Stimulated activated CD4-positive, alpha-beta T cell treated with anti-CD3 and anti-CD28 coated beads, Interleukin-2, amount 100 ng/mL, for 48 hours (primary cell): Measurements from ENCODE around the gene EGFR.

Experiments used
- DNase-seq, 2 donors: peaks; one replicate each; pipeline ENCODE4 v3.0.0-alpha.2; 2020

EGFR gene

GRCh38 chr7:55198634-55199392 is 180.0 kb downstream of the EGFR start:
- DNase-seq, result no peak

GRCh38 chr7:55199418-55199817 is 180.6 kb downstream of the EGFR start:
- no peak for DNase-seq

- no peak for DNase-seq
These were observed 181.6 kb downstream of the EGFR start for GRCh38 chr7:55200441-55200840.

- no peak for DNase-seq
These were observed 183.5 kb downstream of the EGFR start for GRCh38 chr7:55202150-55202913.

- DNase-seq, result no peak
These were observed 184.5 kb downstream of the EGFR start for GRCh38 chr7:55203300-55203699.

DNA sequence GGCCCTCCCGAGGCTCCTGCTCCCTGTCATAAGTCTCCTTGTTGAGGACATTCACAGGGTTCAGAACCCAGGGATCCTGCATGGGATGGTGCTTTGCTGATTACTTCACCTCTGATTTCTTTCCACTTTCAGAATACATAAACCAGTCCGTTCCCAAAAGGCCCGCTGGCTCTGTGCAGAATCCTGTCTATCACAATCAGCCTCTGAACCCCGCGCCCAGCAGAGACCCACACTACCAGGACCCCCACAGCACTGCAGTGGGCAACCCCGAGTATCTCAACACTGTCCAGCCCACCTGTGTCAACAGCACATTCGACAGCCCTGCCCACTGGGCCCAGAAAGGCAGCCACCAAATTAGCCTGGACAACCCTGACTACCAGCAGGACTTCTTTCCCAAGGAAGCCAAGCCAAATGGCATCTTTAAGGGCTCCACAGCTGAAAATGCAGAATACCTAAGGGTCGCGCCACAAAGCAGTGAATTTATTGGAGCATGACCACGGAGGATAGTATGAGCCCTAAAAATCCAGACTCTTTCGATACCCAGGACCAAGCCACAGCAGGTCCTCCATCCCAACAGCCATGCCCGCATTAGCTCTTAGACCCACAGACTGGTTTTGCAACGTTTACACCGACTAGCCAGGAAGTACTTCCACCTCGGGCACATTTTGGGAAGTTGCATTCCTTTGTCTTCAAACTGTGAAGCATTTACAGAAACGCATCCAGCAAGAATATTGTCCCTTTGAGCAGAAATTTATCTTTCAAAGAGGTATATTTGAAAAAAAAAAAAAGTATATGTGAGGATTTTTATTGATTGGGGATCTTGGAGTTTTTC is 186.5 kb downstream of the EGFR start:
- DNase-seq, result no peak

DNA sequence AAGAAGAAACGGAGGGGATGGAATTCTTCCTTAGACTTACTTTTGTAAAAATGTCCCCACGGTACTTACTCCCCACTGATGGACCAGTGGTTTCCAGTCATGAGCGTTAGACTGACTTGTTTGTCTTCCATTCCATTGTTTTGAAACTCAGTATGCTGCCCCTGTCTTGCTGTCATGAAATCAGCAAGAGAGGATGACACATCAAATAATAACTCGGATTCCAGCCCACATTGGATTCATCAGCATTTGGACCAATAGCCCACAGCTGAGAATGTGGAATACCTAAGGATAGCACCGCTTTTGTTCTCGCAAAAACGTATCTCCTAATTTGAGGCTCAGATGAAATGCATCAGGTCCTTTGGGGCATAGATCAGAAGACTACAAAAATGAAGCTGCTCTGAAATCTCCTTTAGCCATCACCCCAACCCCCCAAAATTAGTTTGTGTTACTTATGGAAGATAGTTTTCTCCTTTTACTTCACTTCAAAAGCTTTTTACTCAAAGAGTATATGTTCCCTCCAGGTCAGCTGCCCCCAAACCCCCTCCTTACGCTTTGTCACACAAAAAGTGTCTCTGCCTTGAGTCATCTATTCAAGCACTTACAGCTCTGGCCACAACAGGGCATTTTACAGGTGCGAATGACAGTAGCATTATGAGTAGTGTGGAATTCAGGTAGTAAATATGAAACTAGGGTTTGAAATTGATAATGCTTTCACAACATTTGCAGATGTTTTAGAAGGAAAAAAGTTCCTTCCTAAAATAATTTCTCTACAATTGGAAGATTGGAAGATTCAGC is 187.6 kb downstream of the EGFR start:
- DNase-seq, result no peak

- no peak for DNase-seq
These were observed 188.8 kb downstream of the EGFR start for GRCh38 chr7:55207436-55208125.

DNA sequence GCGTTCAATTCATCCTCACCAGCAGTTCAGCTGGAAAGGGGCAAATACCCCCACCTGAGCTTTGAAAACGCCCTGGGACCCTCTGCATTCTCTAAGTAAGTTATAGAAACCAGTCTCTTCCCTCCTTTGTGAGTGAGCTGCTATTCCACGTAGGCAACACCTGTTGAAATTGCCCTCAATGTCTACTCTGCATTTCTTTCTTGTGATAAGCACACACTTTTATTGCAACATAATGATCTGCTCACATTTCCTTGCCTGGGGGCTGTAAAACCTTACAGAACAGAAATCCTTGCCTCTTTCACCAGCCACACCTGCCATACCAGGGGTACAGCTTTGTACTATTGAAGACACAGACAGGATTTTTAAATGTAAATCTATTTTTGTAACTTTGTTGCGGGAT is 190.5 kb downstream of the EGFR start:
- DNase-seq, result no peak

GRCh38 chr7:55210176-55210575 is 191.4 kb downstream of the EGFR start:
- DNase-seq, result no peak

- no peak for DNase-seq
These were observed 191.9 kb downstream of the EGFR start for GRCh38 chr7:55210716-55211115.

DNA sequence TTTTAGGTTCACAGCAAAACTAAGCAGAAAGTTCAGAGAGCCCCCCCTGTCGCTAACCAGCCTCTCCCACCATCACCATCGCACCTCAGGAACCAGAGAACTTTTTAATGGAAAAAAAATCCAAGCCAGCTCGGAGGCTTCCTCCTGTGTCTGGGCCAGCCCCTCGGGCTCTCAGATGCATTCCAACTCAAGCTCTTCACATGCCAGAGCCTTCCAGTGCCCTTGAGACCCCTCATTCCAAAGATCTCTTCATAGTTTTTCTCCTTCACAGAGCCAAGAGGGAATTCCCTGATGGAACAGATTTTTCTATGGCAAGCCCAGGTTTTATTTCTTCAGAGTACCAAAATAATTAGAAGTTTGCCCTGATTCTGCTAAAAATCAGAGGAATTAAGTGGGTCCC is 192.9 kb downstream of the EGFR start:
- DNase-seq, result no peak

DNA sequence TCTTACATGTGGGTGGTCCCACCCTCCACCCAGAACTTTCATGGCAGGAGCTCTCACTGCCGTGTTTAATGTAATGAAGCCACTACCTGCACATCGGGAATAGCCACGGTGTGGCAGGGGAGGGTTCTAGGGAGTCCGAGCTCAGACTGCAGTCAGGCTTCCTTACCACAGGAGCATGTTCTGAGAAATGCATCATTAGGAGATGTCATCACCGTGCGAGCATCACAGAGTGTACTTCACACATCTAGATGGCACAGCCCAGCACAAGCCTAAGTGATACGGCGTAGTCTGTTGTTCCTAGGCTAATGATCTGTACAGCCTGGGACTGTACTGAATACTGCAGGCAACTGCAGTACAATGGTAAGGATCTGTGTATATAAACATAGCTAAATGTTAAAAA is 193.4 kb downstream of the EGFR start:
- DNase-seq, result no peak

DNA sequence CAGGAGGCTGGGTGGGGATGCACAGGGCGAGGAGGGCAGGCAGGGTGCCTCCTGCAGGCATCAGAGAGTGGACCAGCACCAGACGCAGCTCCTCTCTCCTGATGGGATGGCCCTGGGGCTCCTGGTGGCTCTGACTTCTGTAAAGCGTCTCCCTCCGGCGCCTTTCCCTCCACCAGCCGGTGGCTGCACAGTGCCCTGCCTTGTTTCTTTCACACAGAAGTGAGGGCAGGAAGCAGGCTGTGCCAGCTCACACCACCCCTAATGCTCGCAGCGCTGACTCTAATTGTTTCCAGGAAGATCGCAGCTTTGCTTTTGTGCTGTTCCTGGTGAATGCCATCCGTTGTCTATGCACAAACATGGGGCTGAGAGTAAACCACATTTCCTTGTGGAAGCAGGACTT is 194.0 kb downstream of the EGFR start:
- no peak for DNase-seq

DNA sequence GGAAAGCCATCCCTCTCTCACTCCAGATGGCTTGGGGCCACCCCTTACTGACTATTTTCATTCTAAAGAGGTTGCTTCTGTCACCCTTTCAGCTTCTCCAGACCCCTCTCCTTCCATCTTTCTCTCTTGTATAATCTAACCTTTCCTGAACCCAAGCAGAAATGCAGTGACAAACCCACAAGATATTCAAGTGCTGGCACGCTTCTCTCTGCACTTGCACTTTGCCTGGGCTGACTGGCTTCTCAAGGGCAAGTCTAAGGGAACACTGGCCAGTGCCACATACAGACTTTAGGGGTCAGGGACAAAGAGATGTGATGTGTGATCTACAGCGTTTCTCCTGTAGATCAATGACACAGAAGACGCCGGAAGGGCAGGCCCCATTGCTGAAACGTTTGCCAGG is 195.9 kb downstream of the EGFR start:
- DNase-seq, result no peak

GRCh38 chr7:55223023-55223422 is 204.2 kb downstream of the EGFR start:
- no peak for DNase-seq

GRCh38 chr7:55224111-55224510 is 205.3 kb downstream of the EGFR start:
- no peak for DNase-seq

DNA sequence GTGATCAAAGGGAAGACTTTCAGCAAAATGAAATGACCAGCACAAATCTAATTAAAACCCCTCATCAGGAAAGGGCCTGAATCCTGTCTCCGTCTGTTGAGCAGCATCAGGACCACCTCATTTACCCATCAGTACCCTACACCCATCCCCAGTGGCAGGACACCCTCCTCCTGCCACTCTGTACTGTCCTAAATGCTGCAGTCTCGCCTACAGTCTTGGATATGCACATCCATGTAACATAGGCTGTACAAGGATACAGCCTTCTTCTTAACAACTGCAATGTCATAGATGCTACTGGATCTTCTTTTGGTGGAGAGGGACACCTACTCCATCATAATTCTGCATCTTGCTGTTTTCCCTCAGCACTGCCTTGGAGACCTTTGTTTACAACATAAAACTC is 206.0 kb downstream of the EGFR start:
- DNase-seq, result no peak

- no peak for DNase-seq
These were observed 211.2 kb downstream of the EGFR start for GRCh38 chr7:55230014-55230413.

DNA sequence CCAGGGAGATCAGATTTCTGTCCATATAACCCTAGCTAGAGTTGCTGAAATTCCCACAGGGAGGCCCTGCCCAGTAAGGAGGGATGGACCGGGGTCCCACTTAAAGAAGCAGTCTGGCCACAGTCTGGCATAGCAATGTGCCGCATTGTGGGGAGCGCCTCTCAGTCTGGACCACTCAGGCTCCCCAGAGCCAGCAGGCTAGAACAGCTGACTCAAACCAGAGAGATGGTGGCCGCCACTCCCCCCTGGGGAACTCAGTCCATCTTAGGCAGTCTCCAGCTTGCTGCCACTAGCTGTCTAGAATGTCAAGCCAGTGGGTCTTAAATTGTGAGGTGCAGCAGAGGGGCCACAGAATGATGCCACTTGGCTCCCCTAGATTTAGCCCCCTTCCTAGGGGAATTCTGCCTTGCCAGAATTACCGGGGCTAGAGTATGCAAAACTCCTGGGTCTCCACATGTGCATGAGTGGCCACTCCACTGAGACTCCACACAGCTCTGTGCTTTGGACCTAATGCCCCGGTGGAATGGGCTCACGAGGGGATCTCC is 213.0 kb downstream of the EGFR start:
- no peak for DNase-seq

GRCh38 chr7:55233001-55233400 is 214.2 kb downstream of the EGFR start:
- DNase-seq, result no peak

DNA sequence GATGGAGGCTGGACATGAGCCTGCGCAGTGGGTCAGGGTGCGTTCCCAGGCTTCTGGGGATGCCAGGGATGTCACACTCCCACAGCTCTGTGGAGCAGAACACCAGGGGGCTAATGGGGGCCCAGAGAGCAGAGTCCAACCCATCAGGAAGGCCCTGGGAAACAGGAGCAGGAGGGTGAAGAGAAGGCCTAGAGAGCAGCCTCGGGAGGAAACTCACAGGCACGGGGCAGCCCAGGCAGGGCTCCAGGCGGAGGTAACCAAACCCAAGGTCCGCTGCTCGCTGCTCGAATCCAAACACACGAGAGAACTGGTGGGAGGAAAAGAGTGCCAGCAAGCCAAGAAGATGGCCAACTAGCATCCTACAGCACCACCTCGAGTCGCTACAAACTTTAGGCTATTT is 215.6 kb downstream of the EGFR start:
- no peak for DNase-seq
